Measurements from ENCODE around the gene RPS25. TPM values are rescaled to one million over a fixed set of nuclear protein-coding genes. Genes with fewer than 3 reads are reported as not detected.
"Not testable (repeated sequence)": the region's sequence is repeated elsewhere in the genome, so short reads cannot be mapped to it uniquely, and the experiment has no call there.

Gene RPS25
- total RNA-seq, 1 experiment from 2014 or later = 1,083 TPM

GRCh38 chr11:119042927-119043326 lies 24.8 kb upstream of the RPS25 start:
- ATAC-seq (no peak), DNase-seq (ENCODE audit: low read depth, low spot score) (no peak)
- H3K4me1 ChIP-seq (ENCODE audit: control insufficient read depth, insufficient read depth, low read length) = no peaks in the 10 kb centered on the region
- in situ Hi-C loops (cut with HindIII; ENCODE audit: low pct_unique_long_range_greater_than_20kb, low sequenced_read_pairs) (no loop called here), intact Hi-C loops (cut with micrococcal nuclease; ENCODE audit: unreplicated experiment) (no loop called here)
- no peaks in the 10 kb centered on the region for H3K9me3 ChIP-seq (ENCODE audit: control insufficient read depth, insufficient read depth, low read depth, low read length)
- POLR2A ChIA-PET = no interaction called here
- no peaks in the 10 kb centered on the region for H3K27me3 ChIP-seq (ENCODE audit: control insufficient read depth, insufficient read depth, low read length)
- no peak for TF ChIP-seq CTCF (IDR thresholded peaks at IDR 0.05)
- no peak for TF ChIP-seq POLR2AphosphoS5 (IDR thresholded peaks at IDR 0.05; ENCODE audit: low read depth, low read length)
- no peak for TF ChIP-seq REST (IDR thresholded peaks at IDR 0.05; ENCODE audit: insufficient read depth in 1 of 2, low read depth in 2 of 2, low read length in 1 of 2)
- no peak for TF ChIP-seq SIN3A (IDR thresholded peaks at IDR 0.05; ENCODE audit: borderline replicate concordance, insufficient read depth, low read depth, low read length)
- no peak for TF ChIP-seq TCF7L2 (IDR thresholded peaks at IDR 0.05; ENCODE audit: low read depth, low read length)
- H3K27ac ChIP-seq (ENCODE audit: low read length) = no peak overlapping the region
- CTCF ChIA-PET = no interaction called here
- 0 out of 2 replicates have a peak, but pooled peaks cover 3% of the 10 kb centered on the region for H3K36me3 ChIP-seq (ENCODE audit: control insufficient read depth, insufficient read depth, low read length)
- no peak overlapping the region for H3K4me3 ChIP-seq (ENCODE audit: low read depth in 2 of 2, low read length in 2 of 2)
- BruUV-seq (replicated peaks) = no TSS peak

GRCh38 chr11:119041821-119042514 lies 23.8 kb upstream of the RPS25 start:
- Histone ChIP-seq H3K4me1 (ENCODE audit: control insufficient read depth, insufficient read depth, low read length) (no peaks in the 10 kb centered on the region), H3K4me3 (ENCODE audit: low read depth in 2 of 2, low read length in 2 of 2) (no peak overlapping the region), H3K27ac (ENCODE audit: low read length) (no peak overlapping the region), H3K9me3 (ENCODE audit: control insufficient read depth, insufficient read depth, low read depth, low read length) (no peaks in the 10 kb centered on the region), H3K36me3 (ENCODE audit: control insufficient read depth, insufficient read depth, low read length) (0 out of 2 replicates have a peak, but pooled peaks cover 3% of the 10 kb centered on the region), H3K27me3 (ENCODE audit: control insufficient read depth, insufficient read depth, low read length) (no peaks in the 10 kb centered on the region)
- DNase-seq (ENCODE audit: low read depth, low spot score) (no peak), ATAC-seq (no peak; the same call in 1 of the 2 replicates)
- ChIA-PET CTCF (no interaction called here), POLR2A (no interaction called here)
- TF ChIP-seq SIN3A (IDR thresholded peaks at IDR 0.05; ENCODE audit: borderline replicate concordance, insufficient read depth, low read depth, low read length) (no peak), REST (IDR thresholded peaks at IDR 0.05; ENCODE audit: insufficient read depth in 1 of 2, low read depth in 2 of 2, low read length in 1 of 2) (no peak), POLR2AphosphoS5 (IDR thresholded peaks at IDR 0.05; ENCODE audit: low read depth, low read length) (no peak), CTCF (IDR thresholded peaks at IDR 0.05) (no peak), TCF7L2 (IDR thresholded peaks at IDR 0.05; ENCODE audit: low read depth, low read length) (no peak)
- in situ Hi-C loops (cut with HindIII; ENCODE audit: low pct_unique_long_range_greater_than_20kb, low sequenced_read_pairs) = no loop called here
- BruUV-seq (replicated peaks) = no TSS peak
- intact Hi-C loops (cut with micrococcal nuclease; ENCODE audit: unreplicated experiment) = no loop called here

GRCh38 chr11:119039471-119039870 lies 21.3 kb upstream of the RPS25 start:
- DNase-seq (ENCODE audit: low read depth, low spot score); in situ Hi-C loops (cut with HindIII; ENCODE audit: low pct_unique_long_range_greater_than_20kb, low sequenced_read_pairs); H3K4me1 ChIP-seq (ENCODE audit: control insufficient read depth, insufficient read depth, low read length); H3K9me3 ChIP-seq (ENCODE audit: control insufficient read depth, insufficient read depth, low read depth, low read length); H3K27me3 ChIP-seq (ENCODE audit: control insufficient read depth, insufficient read depth, low read length); H3K36me3 ChIP-seq (ENCODE audit: control insufficient read depth, insufficient read depth, low read length); POLR2A ChIA-PET; H3K27ac ChIP-seq (ENCODE audit: low read length); ATAC-seq; BruUV-seq (replicated peaks); intact Hi-C loops (cut with micrococcal nuclease; ENCODE audit: unreplicated experiment); H3K4me3 ChIP-seq (ENCODE audit: low read depth in 2 of 2, low read length in 2 of 2): not testable (repeated sequence)
- CTCF ChIA-PET = interaction anchor here (0.5 kb wide), 1 partner anchor 317 kb away, joined by 3 read pairs; no protein-coding TSS in a partner anchor

Data from Panc1 (cell line).